SH-SY5Y (cell line): Measurements from ENCODE around the gene DDX49.

ENCODE experiments used
- GATA2 ChIP-seq: IDR thresholded peaks from 2 replicates; pipeline ENCODE4 v1.6.1; 2011; ENCODE audit warnings: mild to moderate bottlenecking, low read depth, low read length
- GATA3 ChIP-seq: IDR thresholded peaks from 2 replicates; pipeline ENCODE4 v1.6.1; 2011; ENCODE audit warnings: low read depth, mild to moderate bottlenecking, low read length, moderate library complexity

DNA sequence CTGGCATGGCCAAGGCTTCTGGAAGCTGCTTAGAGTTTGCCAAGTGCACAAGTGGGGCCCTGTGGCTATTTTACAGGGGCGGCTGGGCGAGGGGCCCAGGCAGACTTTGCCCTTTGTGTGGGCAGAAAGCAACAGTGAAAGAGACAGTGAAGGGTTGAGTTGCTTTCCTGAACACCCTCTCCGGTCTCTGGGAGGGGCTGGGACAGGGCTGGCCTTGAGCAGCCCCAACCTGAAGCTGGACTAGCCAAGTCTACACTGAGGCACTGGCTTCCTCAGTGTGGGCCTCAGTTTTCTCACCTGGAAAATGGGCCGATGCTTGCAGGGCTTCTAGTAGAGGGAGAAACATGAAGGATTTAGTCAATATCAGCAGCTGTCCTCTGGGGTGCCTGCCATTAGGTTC lies 23.9 kb downstream of the DDX49 start:
- TF ChIP-seq GATA2 (no peak), GATA3 (no peak)
